Hematopoietic multipotent progenitor cell treated with erythropoietin and hydrocortisone succinate and interleukin-3 and kit ligand, for 15 days (in vitro differentiated cells): ENCODE data around the gene USP6NL.

Experiments used
- DNase-seq: peaks from one replicate; pipeline ENCODE4 v3.0.0-alpha.2; 2015; ENCODE audit warnings: low spot score

USP6NL gene

DNA sequence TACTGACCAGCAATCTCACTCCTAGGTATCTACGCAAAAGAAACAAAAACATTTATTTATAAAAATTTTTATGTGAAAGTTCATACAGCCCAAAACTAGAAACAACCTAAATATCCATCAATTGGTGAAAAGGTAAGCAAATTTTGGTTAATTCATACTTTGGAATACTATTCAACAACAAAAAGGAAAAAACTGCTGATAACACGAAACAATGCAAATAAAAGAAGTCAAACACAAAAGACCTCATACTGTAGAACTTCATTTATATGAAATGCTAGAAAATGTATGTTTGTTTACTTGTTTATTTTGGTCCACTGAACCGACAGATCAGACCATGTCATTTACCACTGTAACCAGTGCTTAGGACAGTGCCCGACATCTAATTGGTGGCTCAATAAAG, 60.3 kb downstream of the USP6NL start:
- DNase-seq = no peak

DNA sequence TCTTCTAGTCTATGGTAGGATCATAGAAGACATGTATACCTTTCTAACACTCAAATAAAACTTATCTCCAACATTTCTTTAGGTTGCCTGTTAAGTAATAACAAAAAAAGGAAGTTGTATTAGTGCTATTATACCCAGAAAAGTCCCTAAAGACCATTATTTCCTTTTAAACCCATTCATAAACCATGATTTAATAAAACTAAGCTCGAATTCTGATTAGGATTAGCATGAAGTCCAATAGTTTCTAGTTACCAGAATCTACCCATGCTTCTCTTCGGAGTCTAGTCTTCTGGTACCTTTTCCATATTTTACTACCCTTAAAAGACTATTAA, 62.7 kb downstream of the USP6NL start:
- DNase-seq = no peak

DNA sequence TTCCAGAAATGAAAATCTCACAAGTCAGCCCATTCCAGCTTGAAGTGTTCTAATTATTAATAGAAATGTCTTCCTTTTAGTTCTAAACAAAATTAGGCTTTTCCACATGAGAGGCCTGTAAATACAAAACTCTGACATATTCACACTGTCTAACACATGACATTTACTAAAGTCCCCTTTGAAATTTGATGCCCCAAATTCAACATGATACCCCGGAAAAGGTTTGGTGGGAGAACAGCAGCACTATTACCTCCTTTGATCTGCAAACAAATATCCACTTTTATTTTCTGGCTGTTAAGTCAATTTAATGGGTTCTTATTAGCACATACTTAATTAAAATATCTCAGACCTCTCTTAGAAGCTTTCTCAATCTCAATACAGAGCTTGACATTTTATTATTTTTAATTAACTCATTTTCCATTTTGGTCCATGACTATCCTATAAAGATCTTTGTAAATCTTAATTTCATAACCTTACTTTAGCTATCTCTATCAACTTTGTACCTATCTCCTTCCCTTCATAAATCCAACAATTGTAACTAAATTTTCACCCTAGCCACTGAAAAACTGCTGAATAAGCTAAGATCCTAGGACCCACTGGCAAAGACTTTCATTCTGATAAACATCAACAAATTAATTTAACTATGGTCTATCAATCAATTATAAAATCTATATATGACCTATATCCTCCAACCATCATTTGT, 63.2 kb downstream of the USP6NL start:
- no peak for DNase-seq

GRCh38 chr10:11546581-11546980, 64.9 kb downstream of the USP6NL start:
- no peak for DNase-seq

DNA sequence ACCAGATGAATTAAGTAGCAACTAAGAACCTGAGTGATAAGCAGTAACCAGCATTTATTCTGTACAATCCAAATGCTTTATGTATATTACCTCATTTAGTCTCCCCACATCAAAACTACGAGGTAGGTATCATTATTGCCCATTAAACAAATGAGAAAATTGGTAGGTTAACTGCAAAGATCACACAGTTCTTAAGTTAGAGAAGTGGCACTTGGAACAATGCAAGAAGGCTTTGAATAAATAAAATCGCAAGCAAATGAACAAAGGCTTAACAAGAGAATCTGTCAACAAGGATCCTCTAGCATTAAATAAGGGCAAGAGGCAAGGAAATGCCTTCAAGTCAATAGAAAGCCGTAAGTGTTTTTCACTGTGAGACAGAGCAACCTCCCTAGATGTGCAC, 70.2 kb downstream of the USP6NL start:
- no peak for DNase-seq

DNA sequence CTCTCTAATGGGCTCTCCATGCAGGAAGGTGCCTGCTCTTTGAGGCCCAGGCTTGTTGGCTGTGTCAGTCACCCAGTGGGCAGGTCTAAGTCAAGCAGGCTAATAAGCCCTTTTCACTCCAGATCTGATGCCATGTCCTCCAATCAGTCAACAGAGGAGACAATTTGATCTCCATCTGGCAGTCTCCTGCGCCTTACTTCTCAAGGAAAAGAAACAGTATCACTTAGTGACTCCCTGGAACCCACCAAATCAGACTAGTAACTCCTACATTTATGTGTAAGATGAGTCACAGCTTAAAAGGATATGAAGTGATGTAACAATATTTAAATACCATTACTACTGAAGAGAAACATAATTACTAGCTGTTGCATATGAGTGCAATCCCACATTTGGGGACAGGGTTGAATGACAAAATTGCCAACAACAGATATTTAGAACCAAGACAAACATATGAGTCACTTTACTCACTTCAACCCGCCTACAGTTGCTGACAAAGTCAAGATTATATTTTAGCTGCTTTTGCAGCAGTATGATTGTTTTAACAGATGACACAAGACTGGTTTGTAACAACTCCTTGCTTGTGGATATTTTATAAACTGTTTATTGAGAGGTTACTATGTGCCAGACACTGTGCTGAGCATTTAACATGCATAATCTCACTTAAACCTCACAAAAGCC, 72.1 kb downstream of the USP6NL start:
- DNase-seq = peak; percentile 58

- DNase-seq = no peak
Measured at GRCh38 chr10:11538834-11539190, 72.6 kb downstream of the USP6NL start.

GRCh38 chr10:11536228-11536627, 75.2 kb downstream of the USP6NL start:
- no peak for DNase-seq

- DNase-seq = no peak
Measured at GRCh38 chr10:11535346-11535959, 76.0 kb downstream of the USP6NL start.

DNA sequence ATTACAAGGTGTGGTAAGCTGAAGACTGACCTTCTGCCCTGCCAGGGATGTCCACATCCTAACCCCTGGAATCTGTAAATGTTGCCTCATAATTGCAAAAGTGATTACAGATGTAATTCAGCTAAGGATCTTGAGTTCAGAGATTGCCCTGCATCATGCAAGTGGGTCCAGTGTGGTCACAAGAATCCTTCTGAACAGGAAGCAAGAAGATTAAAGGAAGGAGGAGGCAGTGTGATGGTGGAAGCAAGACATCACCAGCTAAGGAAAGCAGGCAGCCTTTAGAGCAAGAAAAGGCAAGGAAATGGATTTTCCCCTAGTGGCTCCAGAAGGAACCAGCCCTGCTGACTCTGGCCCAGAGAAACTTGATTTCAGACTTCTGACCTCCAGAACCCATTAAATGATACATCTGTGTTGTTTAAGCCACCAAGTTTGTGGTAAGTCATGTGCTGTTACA, 78.1 kb downstream of the USP6NL start:
- DNase-seq = no peak

GRCh38 chr10:11532306-11532705, 79.1 kb downstream of the USP6NL start:
- DNase-seq = no peak

- no peak for DNase-seq
Measured at GRCh38 chr10:11530806-11531205, 80.6 kb downstream of the USP6NL start.

DNA sequence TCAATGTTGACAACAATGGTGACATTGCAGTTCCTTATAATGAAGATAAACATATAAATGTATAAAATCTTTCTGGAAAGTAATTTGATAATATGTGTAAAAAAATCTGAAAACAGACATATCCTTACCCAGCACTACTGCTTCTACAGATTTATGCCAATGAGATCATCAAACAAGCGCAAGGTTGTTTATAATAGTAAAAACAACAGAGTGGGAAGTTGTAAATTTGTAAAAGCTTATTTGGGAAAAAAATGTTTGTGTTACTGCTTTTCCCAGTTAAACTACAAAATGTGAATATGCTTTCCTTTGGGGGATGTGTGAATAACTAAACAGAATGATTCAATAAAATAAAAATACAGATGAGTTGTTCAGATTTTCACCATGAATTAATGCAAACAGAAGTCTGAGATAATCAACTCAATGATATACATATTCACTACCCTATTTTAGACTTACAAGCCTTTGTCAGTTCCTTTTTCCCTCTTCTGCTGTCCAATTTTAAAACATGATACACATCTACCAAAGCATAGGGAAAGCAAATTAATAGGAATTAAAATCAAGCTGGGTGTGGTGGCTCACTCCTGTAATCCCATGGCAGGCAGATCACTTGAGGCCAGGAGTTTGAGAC, 82.1 kb downstream of the USP6NL start:
- no peak for DNase-seq

DNA sequence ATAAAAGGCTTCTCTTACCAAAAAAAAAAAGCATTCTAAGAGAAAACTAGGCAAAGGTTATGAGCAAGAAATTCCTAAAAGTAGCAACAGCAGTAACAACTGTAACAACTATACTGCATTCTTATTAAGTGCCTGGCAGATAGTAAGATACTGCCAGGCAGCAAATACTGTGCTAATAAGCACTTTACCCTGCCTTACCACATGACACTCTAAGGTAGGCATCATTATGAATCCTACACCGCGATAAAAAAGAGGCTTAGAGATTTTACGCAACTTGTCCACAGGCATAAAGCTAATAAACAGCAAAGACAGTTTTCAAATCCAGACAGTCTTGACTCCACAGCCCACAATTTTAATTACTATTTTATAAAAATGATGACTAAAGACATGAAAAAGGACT, 83.2 kb downstream of the USP6NL start:
- no peak for DNase-seq

- peak; percentile 36 for DNase-seq
Measured at GRCh38 chr10:11527691-11528255, 83.7 kb downstream of the USP6NL start.

DNA sequence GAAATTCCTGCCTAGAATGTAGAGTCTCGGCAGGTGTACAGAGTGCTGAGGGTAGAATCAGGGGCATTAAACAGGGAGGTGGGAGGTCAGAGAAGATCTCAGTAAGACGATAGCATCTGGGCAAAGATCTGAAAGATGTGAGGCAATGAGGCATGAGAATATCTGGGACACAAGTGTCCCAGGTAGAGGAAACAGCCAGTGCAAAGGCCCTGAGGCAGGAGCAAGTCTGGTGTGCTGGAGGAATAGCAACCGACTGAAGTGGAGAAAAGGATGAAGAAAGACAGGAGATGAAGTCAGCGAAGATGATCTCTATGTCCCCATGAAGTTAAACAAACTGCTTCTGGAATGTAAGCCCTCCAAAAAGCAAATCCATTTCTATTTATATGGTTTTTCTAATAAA, 84.4 kb downstream of the USP6NL start:
- DNase-seq = no peak

GRCh38 chr10:11525503-11525902, 85.9 kb downstream of the USP6NL start:
- no peak for DNase-seq

DNA sequence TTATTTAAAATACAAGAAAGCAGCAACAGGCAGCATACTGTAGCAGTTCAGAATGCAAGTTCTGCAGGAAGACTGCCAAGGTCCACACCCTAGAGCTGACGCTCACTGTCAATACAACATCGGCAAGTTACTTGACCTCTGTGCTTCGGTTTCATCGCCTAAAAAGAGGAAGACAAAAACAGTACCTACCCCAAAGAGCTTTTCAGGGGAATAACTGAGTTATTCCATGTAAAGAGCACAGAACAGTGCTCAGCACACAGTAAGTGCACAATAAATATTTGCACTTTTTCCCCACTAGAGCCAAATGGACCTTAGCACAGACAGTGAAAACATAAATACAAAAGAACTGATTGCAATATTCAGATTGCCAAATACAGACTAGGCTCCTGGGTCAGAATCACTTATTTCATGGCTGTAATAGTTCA, 88.6 kb downstream of the USP6NL start:
- no peak for DNase-seq

DNA sequence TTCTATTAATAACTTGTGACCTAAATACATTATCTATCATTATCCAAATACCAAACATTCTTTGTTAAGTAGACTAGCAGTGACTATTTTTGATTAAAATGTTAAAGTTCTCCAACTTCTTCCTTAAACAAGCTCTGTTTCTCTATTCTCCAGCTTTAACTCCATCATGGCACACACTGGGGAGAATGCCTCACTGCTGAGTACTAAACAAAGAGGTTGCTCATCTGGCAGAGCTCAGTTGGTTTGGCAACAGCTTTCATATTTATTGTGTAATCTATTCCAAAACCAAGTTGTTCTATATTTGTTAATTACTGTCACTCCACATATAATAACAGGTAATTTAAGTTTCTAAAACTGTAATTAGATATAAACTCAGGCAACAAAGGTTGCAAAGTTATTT, 89.6 kb downstream of the USP6NL start:
- DNase-seq = no peak

GRCh38 chr10:11520892-11521291, 90.6 kb downstream of the USP6NL start:
- no peak for DNase-seq

DNA sequence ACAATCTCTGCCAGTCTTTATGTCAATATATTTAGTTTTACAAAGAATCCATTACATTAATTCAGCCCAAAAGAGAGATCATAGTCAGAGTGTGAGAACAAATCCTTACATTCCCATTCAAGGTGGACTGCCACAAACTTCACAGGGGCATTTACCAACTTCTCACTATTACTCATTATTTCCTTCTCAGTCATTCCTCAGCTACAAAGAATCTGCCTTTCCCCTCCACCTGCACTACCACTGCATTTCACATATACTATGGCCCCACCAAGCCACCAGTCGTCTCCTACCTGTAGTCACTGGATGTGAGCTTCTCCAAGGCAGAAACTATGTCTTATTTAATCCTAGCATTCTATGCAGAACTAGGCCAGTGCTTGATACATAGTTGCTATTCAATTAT, 94.3 kb downstream of the USP6NL start:
- no peak for DNase-seq

DNA sequence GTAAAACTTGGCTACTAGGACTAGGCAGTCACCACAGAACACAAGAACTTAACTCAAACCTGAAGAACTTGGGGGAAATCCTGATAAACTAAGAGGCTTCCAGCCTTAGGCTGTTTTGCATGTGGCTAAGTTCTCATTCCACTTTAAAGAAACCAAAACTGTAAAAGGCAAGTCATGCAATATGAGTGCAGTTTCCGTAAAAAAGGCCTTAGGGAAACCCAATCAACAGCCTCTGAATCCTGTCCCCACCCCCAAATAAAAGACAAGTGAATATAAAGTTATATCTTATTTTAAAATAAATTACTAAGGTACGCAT, 95.1 kb downstream of the USP6NL start:
- DNase-seq = no peak
